ENCODE measurements around the gene PAGE3.

- TF ChIP-seq GATA3 (IDR thresholded peaks at IDR 0.05; ENCODE audit: low read depth, low read length) (no peak), GATA2 (IDR thresholded peaks at IDR 0.05; ENCODE audit: low read depth, low read length) (no peak)
These were observed 53.6 kb downstream of the PAGE3 start for GRCh38 chrX:55210931-55211677.

All from SH-SY5Y (cell line).